Measurements from ENCODE around the gene PCDHAC2.
A peak's percentile ranks its signal among the peaks of the same experiment; 100 is the strongest.

PCDHAC2 gene

GRCh38 chr5:140989254-140990020 is 23.2 kb downstream of the PCDHAC2 start:
- no peak for DNase-seq

DNA sequence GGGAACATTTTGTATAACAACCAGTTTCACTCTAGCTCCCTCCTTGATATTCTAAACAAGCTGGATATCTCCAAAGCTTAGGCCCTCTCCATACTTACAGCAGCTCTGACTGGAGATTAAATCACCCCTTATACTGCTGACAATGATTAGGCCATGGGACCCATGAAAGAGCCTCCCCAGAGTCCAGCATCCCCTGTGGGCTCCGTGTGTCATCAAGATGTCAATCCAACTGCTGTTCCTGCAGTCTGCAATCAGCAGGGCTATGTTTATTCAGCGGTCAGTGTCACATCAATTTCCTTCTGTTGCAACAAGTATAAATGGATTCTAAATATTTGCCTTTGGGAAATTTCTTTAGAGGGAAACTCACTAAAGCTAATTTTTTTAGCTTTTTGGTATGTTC is 26.6 kb downstream of the PCDHAC2 start:
- DNase-seq, result no peak

- DNase-seq, result no peak
Measured at GRCh38 chr5:140996060-140996459, 29.8 kb downstream of the PCDHAC2 start.

- no peak for DNase-seq
Measured at GRCh38 chr5:140998921-140999410, 32.7 kb downstream of the PCDHAC2 start.

DNA sequence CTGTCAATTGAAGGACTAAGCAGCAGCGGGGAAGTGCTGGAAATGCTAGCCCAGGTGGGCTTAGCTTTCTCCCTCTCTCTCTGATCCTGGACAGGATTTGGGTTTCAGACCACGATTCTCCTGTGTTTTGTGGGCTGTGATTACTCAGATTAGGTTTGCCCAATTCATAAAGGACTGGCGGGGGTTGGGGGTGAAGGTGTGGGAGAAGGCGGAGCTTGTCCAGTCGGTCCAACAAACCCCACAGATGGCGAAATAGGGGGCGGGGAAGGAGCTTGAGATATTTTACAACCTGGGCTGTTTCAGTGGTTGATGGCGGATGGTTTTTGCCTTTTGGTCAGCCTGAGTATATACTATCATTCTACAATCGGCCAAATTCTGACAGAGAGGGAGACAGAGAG is 35.2 kb downstream of the PCDHAC2 start:
- DNase-seq, result peak; percentile 66

DNA sequence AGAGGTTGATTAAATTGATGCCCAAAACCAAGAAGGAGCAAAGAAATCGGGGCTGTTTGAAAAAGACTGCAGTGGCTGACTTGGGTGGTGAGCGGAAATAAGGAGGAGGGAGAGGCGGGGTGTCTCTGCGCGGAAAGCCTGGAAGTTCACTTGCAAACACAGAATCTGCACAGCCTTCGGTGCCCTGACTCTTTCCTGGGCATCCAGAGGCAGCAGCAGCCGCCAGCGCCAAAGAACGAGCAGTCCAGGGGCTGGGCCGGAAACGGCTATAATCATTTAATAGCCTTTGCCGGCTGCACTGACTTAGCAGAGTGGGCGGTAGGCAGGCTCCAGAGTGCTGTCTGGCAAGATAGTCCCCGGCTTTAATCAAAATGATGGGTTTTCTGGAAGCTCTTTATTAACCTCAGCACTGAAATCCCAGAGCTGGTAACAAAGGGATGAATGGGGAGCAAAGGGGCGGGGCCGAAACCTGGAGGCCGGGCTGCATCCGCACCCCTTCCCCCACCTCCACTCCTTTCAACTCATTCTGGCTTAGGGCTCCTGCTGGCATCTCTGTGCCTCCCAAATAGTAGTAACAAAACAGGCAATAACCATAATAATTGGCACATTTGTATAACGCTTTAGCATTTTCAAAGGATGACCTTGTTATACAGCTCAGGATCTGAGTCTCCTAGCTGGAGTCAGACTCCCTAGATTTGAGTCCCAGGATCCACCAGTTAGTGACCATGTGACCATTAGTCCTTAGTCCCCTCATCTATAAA is 35.7 kb downstream of the PCDHAC2 start:
- DNase-seq, result peak; percentile 79

- no peak for DNase-seq
Measured at GRCh38 chr5:141002605-141002965, 36.3 kb downstream of the PCDHAC2 start.

- no peak for DNase-seq
Measured at GRCh38 chr5:141003031-141003430, 36.8 kb downstream of the PCDHAC2 start.

DNA sequence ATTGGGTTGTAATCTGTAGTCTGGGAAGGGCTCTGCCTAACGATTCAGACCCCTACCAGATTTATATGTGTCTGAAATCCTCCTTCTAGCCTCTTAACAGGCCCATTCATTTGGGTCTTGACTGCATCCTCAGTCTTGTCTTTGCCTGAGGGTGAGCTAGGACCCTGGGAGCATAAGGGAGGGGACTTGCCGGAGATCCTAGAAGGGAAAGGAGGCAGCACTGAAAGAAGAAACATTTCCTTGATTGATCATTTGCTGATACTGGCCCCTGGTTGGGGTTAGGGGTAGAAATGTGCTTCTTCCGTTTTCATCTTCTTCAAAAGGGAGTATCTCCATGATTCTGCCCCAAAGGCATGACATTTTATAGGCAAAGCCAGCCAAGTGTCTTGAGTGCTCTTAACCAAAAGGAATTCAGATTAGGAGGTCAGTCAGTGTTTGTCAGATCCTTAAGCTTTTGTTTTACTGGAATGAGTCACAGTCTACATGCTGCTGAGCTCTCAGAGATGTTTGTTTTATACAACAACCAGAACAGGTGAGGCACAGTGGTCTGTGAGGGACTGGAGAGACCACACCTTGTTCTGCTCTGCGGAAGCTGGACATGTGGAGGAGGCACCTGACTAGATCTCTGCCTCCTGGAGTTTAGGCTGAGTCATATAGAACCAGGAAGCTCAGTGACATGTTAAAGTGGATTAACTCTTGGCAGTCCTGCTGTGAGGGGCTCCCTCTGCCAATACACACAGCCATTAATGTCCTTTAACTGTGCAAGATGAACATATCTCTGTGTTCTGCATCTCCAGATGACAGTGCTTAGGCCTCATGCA is 37.7 kb downstream of the PCDHAC2 start:
- peak; percentile 24 for DNase-seq

DNA sequence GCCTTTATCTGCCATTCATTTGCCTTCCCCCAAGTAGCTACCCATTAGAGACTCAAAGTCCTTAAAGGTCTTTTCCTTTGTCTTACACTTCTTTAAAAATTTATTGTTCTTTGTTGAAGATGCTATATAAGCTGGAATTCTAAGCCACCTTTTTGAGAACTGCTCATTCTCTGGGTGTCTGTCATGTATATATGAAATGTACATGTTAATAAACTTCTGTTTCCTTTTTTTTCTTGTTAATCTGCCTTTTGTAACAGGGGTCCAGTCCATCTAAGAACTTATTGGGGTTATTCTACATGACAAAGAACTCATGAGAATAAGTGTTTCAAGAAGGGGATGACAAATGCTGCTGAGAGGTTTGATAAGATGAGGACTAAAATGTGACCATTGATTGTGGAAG is 41.5 kb downstream of the PCDHAC2 start:
- DNase-seq, result no peak

- no peak for DNase-seq
Measured at GRCh38 chr5:141010047-141010793, 43.9 kb downstream of the PCDHAC2 start.

GRCh38 chr5:141017943-141018342 is 51.7 kb downstream of the PCDHAC2 start:
- DNase-seq, result no peak

Measured in eye (tissue), 1 donor.